GM12891 (cell line): ENCODE measurements around the gene ANKRD6.

Source experiments
- POLR2A ChIP-seq: IDR thresholded peaks from 2 replicates; pipeline ENCODE4 v1.6.1; 2011; ENCODE audit warnings: low read depth, low read length, control low read depth
- TAF1 ChIP-seq: IDR thresholded peaks from 2 replicates; pipeline ENCODE4 v1.6.1; 2011; ENCODE audit warnings: low read depth, low read length, control low read depth

GRCh38 chr6:89542866-89543265 is 109.9 kb downstream of the ANKRD6 start:
- TF ChIP-seq POLR2A (no peak), TAF1 (no peak)
